Neural cell (in vitro differentiated cells): ENCODE data around the gene P4HTM. TPM values are rescaled to one million over a fixed set of nuclear protein-coding genes. Genes with fewer than 3 reads are reported as not detected.

Source experiments
- H2AFZ ChIP-seq: fragments of 200-600, 300-800 bp; sonication (generic), shearing (Covaris generic); 2 replicates; pipeline ENCODE4 v1.6.0; 2014; ENCODE audit warnings: low read depth, mild to moderate bottlenecking, antibody characterized with exemption, low read length, moderate library complexity
- H3F3A ChIP-seq: fragments of 200-600 bp; shearing (Covaris generic); 2 replicates; pipeline ENCODE4 v1.6.1; 2016; ENCODE audit warnings: mild to moderate bottlenecking, moderate library complexity, mixed read lengths, antibody characterized with exemption, low read length; ENCODE audit not compliant: insufficient read depth, poor library complexity, severe bottlenecking
- H3K27ac ChIP-seq: fragments of 200-600, 300-800 bp; sonication (generic), shearing (Covaris generic); 2 replicates; pipeline ENCODE4 v1.5.1; 2014; ENCODE audit warnings: mild to moderate bottlenecking, low read length, moderate library complexity
- H3K27me3 ChIP-seq: fragments of 300-800, 200-600 bp; sonication (generic), shearing (Covaris generic); 2 replicates; pipeline ENCODE4 v1.6.0; 2014; ENCODE audit warnings: mild to moderate bottlenecking, low read depth, low read length, moderate library complexity; ENCODE audit not compliant: insufficient read depth
- H3K36me3 ChIP-seq: fragments of 300-800, 200-600 bp; sonication (generic), shearing (Covaris generic); 2 replicates; pipeline ENCODE4 v1.5.1; 2014; ENCODE audit warnings: mild to moderate bottlenecking, antibody characterized with exemption, low read length, moderate library complexity; ENCODE audit not compliant: insufficient read depth
- H3K4me2 ChIP-seq: fragments of 300-800, 200-600 bp; sonication (generic), shearing (Covaris generic); 2 replicates; pipeline ENCODE4 v1.6.0; 2014; ENCODE audit warnings: mild to moderate bottlenecking, low read length
- H3K4me3 ChIP-seq: fragments of 300-800, 200-600 bp; sonication (generic), shearing (Covaris generic); 2 replicates; pipeline ENCODE4 v1.5.1; 2014; ENCODE audit warnings: mild to moderate bottlenecking, low read length, moderate library complexity
- H3K79me2 ChIP-seq: fragments of 200-600 bp; shearing (Covaris generic); replicated peaks from 2 replicates; pipeline ENCODE4 v1.6.0; 2014; ENCODE audit warnings: mild to moderate bottlenecking, low read length, moderate library complexity; ENCODE audit not compliant: insufficient read depth
- H3K9ac ChIP-seq: fragments of 300-800, 200-600 bp; sonication (generic), shearing (Covaris generic); 2 replicates; pipeline ENCODE4 v1.6.1; 2016; ENCODE audit warnings: mild to moderate bottlenecking, low read length, mixed read lengths
- H3K9me2 ChIP-seq: fragments of 200-600 bp; shearing (Covaris generic); 2 replicates; pipeline ENCODE4 v1.6.1; 2016; ENCODE audit warnings: mild to moderate bottlenecking, low read length, mixed read lengths; ENCODE audit not compliant: insufficient read depth
- H3K9me3 ChIP-seq: fragments of 200-600, 300-800 bp; sonication (generic), shearing (Covaris generic); 2 replicates; pipeline ENCODE4 v1.6.1; 2016; ENCODE audit warnings: mild to moderate bottlenecking, mixed run types, low read length, moderate library complexity, mixed read lengths
- H4K20me1 ChIP-seq: fragments of 200-600 bp; shearing (Covaris generic); 2 replicates; pipeline ENCODE4 v1.6.1; 2016; ENCODE audit warnings: mild to moderate bottlenecking, mixed run types; ENCODE audit not compliant: insufficient read depth
- CTCF ChIP-seq: fragments of 450-650 bp; IDR thresholded peaks from 2 replicates; pipeline ENCODE4 v1.5.1; 2014; ENCODE audit warnings: antibody characterized with exemption, mild to moderate bottlenecking, moderate library complexity; ENCODE audit not compliant: poor library complexity, severe bottlenecking
- EP300 ChIP-seq: fragments of 450-650 bp; conservative IDR thresholded peaks from 2 replicates; pipeline ENCODE4 v1.6.1; 2014; ENCODE audit warnings: antibody characterized with exemption, mild to moderate bottlenecking, moderate library complexity; ENCODE audit not compliant: poor library complexity, severe bottlenecking
- EZH2 ChIP-seq: fragments of 200-600, 300-800 bp; shearing (Covaris generic), sonication (generic); IDR thresholded peaks from 2 replicates; pipeline ENCODE4 v1.6.1; 2014; ENCODE audit warnings: antibody characterized with exemption, low read length, borderline replicate concordance, mild to moderate bottlenecking; ENCODE audit not compliant: insufficient read depth, poor library complexity, severe bottlenecking
- MXI1 ChIP-seq: fragments of 450-650 bp; conservative IDR thresholded peaks from 2 replicates; pipeline ENCODE4 v1.6.1; 2014; ENCODE audit warnings: antibody characterized with exemption, mild to moderate bottlenecking; ENCODE audit not compliant: poor library complexity, severe bottlenecking
- POLR2AphosphoS5 ChIP-seq: IDR thresholded peaks from 2 replicates; pipeline ENCODE4 v1.6.1; 2012
- RAD21 ChIP-seq: fragments of 450-650 bp; conservative IDR thresholded peaks from 2 replicates; pipeline ENCODE4 v1.6.1; 2014; ENCODE audit warnings: antibody characterized with exemption, mild to moderate bottlenecking, moderate library complexity
- REST ChIP-seq: IDR thresholded peaks from 2 replicates; pipeline ENCODE4 v1.6.1; 2012; ENCODE audit warnings: borderline replicate concordance
- SMC3 ChIP-seq: fragments of 450-650 bp; conservative IDR thresholded peaks from 2 replicates; pipeline ENCODE4 v1.6.1; 2014; ENCODE audit warnings: antibody characterized with exemption, mild to moderate bottlenecking, moderate library complexity; ENCODE audit not compliant: poor library complexity
- TAF1 ChIP-seq: IDR thresholded peaks from 2 replicates; pipeline ENCODE4 v1.6.1; 2012; ENCODE audit warnings: low read depth
- polyA plus RNA-seq: library from polyadenylated mRNA; depleted of rRNA; stranded (reverse); fragments of >200 nt; gene quantifications from 2 replicates; pipeline ENCODE4 v1.2.3, GENCODE V29; 2014

Gene P4HTM
- polyA plus RNA-seq, 1 donor from 2014 or later: 97.3 TPM

- peak overlapping the region; percentile 69 for H3K27ac ChIP-seq
- peak overlapping the region; percentile 100 for H3K4me3 ChIP-seq
- peaks cover 4% of the 10 kb centered on the region for H4K20me1 ChIP-seq
- no peaks in the 10 kb centered on the region for H3K27me3 ChIP-seq
- H3K9me3 ChIP-seq: no peaks in the 10 kb centered on the region
- peaks cover 25% of the 10 kb centered on the region for H3K79me2 ChIP-seq
- TF ChIP-seq EP300: no peak
- TF ChIP-seq CTCF: no peak
- no peak for TF ChIP-seq POLR2AphosphoS5
- no peak overlapping the region for H3K4me2 ChIP-seq
- no peaks in the 10 kb centered on the region for H3K36me3 ChIP-seq
- no peaks in the 10 kb centered on the region for H3F3A ChIP-seq
- peak overlapping the region; percentile 100 for H3K9ac ChIP-seq
- no peaks in the 10 kb centered on the region for H3K9me2 ChIP-seq
- no peak overlapping the region for H2AFZ ChIP-seq
Observed at GRCh38 chr3:49005998-49006397, 16.0 kb downstream of the P4HTM start.

- H3K4me2 ChIP-seq: peak overlapping the region; percentile 73
- peak overlapping the region; percentile 100 for H3K9ac ChIP-seq
- peak overlapping the region; percentile 56 for H2AFZ ChIP-seq
- no peaks in the 10 kb centered on the region for H3K36me3 ChIP-seq
- no peaks in the 10 kb centered on the region for H3F3A ChIP-seq
- H3K79me2 ChIP-seq: peaks cover 31% of the 10 kb centered on the region
- H3K27ac ChIP-seq: peak overlapping the region; percentile 69
- H3K9me2 ChIP-seq: no peaks in the 10 kb centered on the region
- peaks cover 4% of the 10 kb centered on the region for H4K20me1 ChIP-seq
- H3K4me3 ChIP-seq: peak overlapping the region; percentile 100
- H3K27me3 ChIP-seq: no peaks in the 10 kb centered on the region
- H3K9me3 ChIP-seq: no peaks in the 10 kb centered on the region
- TF ChIP-seq REST (no peak), EZH2 (no peak), SMC3 (no peak), EP300 (no peak), MXI1 (no peak), RAD21 (no peak), TAF1 (no peak), CTCF (no peak), POLR2AphosphoS5 (no peak)
Observed at GRCh38 chr3:49006408-49007067, 16.5 kb downstream of the P4HTM start.
